NCI-H2107 treated with DMSO at 0.1 percent for 48 hours (cell line): ENCODE measurements around the gene RAB11FIP3.

Experiments
- DNase-seq: peaks from one replicate; lab custom pipeline; 2025; ENCODE audit not compliant: unreplicated experiment; lab: John Stamatoyannopoulos, UW

Gene RAB11FIP3

GRCh38 chr16:564690-565418 lies 139.4 kb downstream of the RAB11FIP3 start:
- DNase-seq = no peak

GRCh38 chr16:565419-566330 lies 140.2 kb downstream of the RAB11FIP3 start:
- DNase-seq = no peak

GRCh38 chr16:566475-567372 lies 141.3 kb downstream of the RAB11FIP3 start, which contains the start of gene NHLRC4:
Gene NHLRC4 (plus strand): TSS chr16:567005. CDS start chr16:568048, 1,043 bp downstream.
- DNase-seq = peak; percentile 50

GRCh38 chr16:567373-568256 lies 142.2 kb downstream of the RAB11FIP3 start:
- no peak for DNase-seq

GRCh38 chr16:568401-569258 lies 143.2 kb downstream of the RAB11FIP3 start:
- DNase-seq = no peak

- DNase-seq = no peak
Measured at GRCh38 chr16:569445-570254, 144.2 kb downstream of the RAB11FIP3 start, which contains the start of gene PIGQ. Gene PIGQ (plus strand): TSS chr16:569968. CDS start chr16:574075, 4,107 bp downstream.
